ENCODE measurements around the gene ANTXRL. TPM values are rescaled to one million over a fixed set of nuclear protein-coding genes. Genes with fewer than 3 reads are reported as not detected.
"Not testable (repeated sequence)": the region's sequence is repeated elsewhere in the genome, so short reads cannot be mapped to it uniquely, and the experiment has no call there.

The ANTXRL gene
- polyA plus RNA-seq (ENCODE audit: insufficient read length in 4 of 4), result not detected

DNA sequence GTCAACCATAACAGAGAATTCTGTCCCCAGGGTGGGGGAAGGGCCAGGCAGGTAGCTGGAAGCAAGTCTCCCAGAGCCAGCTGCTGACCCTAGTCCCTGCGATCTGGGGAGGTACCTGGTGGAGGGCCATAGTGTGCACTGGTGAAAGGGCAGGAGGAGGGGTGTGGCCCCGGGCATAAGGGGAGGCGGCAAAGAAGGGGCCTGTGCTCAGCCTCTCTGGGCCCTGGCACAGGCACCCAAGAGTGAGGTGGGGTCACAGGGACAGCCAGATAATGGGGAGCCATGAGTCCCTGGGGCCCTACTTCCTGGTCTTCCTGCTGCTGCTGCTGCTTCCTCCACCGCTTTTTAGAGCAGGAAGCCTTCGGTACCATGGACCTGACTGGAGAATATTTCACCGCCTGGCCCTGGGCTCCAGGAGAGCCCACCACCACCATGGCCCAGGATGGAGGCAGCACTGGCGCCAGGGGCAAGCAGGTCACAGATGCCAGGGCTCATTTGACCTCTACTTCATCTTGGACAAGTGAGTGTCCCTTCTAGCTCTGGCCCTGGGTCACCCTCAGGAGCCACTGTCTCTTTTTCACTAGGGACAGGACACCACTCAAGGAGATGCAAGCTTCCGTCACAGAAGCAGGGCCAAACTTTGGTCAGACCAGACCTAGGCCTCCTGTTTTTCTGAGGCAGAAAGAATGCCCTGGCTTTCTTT lies at the start of gene ANTXRL:
Gene ANTXRL (plus strand): TSS at position 7 of the 703 bp plus-strand sequence. CDS start 266 bp downstream, at position 273.
- DNase-seq (ENCODE audit: low read depth in 4 of 4, low spot score in 2 of 4), result no peak

DNA sequence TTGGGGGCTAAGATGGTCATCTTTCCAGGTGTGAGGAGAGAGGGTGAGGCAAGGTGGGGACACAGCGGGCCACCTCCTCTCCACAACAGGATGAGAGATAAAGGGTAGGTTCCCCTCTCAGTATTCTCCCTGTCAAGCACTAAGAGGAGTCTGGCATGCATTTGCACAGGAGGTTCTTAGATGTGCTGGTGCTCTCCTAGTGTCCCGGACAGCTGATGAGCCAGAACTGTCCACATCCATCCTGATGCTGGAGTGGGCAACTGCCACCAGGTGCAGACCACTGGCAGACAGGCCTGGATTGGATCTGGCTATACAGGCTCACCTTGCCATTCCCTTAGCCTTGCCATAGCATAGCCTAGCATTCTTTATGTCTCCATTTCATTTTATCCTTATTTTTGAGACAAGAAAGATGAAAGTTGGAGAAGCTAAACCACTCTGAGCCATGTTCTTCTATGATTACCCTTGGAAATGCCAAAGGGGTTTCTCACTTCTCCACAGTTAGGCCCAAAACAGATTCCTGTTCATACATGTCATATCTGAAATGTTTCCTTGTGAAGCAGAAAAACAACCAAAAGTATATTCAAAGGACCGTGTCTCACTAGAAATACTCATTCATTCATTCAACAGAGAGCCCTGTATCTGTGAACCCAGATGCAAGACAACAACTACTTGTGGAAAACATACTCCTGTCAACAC lies 48.8 kb upstream of the ANTXRL start:
- no peak for DNase-seq (ENCODE audit: low read depth in 4 of 4, low spot score in 2 of 4)

DNA sequence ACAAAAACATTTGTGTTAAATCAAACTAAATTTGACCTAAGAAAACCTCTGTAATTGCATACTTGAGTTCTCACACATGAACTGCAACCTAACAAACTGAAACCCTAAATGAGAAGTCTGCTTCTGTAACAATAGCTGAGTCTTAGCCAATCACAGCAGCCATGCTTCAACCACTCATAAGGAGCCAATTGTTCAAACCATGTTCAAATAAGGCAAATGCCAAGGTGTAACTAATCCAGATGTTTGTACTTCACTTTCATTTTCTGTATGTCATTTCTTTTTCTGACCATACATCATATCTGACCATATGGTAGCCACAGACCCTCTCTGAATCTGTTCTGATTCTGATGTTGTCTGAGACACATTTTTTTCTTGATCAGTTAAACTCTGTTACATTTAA lies 47.5 kb upstream of the ANTXRL start:
- DNase-seq (ENCODE audit: low read depth in 4 of 4, low spot score in 2 of 4), result no peak

DNA sequence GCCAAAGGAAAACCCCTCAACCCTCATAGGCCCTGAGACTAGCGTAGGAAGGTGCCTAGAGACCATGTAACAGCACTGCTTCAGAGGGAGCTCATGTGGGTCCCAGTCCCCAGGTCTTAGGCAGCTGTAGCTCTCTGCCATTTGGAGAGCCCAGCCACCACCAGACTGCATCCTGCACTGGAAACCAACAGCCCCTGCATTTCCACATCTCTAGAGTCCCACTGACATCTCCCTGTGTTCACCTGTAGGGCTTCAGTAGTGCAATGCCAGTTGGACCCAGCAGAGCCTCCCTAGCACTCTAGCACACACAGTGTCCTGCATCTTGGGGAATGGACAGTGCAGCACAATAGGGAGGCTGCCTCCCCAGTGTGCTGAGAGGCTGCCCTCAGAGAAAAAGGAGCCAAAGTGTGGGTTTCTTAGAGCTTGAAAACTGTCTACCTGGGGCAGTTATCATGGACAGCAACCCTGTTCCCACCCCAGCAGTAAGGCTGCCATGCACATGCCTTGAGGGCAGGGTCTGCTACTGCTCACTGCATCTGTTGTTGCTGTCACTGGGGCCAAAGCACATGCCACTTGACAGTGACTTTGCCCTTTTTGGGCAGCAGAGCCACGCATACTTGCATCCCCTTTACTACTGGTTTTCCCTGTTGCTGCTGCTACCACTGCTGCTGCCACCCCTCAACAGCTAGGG lies 46.7 kb upstream of the ANTXRL start:
- DNase-seq (ENCODE audit: low read depth in 4 of 4, low spot score in 2 of 4), result no peak

DNA sequence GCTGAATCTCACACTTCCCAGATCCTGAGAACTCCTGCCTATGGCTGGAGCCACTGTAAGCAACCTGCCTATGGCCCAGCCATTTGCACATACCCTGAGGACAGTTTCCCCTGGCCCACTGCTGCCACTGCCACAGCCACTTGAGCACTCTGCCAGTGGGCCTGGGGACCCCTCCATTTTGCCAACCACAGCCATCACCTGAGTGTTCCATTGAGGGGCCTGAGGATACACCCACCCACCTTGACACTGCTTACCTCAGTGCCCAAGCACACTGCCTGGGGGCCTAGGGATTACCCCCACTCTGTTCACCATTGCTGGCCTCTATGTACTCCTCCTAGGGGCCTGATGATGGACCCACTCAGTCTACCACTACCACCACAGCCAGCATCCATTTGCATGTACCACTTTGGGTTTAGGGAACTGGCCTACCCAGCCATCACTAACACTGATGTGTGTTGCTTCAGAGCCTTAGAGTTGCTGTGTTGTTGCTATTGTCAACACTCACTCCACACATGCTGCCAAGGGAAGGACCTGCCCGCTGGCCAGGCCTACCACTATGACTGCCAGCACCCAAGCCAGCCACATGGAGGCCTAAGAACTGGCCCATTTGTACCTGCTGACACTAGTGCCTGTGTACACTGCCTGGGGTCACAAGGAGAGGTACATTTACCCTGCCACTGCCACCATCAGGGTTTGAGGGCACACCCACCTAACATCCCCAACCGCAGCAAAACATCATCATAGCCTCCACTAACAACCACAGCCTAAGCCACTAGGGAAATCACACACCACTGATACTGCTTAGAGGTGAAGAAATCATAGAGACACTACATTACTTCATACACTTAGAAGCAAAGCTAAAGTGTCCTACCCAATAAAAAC lies 45.9 kb upstream of the ANTXRL start:
- no peak for DNase-seq (ENCODE audit: low read depth in 4 of 4, low spot score in 2 of 4)

GRCh38 chr10:46245381-46245900 lies 41.4 kb upstream of the ANTXRL start:
- no peak for DNase-seq (ENCODE audit: low read depth in 4 of 4, low spot score in 2 of 4)

DNA sequence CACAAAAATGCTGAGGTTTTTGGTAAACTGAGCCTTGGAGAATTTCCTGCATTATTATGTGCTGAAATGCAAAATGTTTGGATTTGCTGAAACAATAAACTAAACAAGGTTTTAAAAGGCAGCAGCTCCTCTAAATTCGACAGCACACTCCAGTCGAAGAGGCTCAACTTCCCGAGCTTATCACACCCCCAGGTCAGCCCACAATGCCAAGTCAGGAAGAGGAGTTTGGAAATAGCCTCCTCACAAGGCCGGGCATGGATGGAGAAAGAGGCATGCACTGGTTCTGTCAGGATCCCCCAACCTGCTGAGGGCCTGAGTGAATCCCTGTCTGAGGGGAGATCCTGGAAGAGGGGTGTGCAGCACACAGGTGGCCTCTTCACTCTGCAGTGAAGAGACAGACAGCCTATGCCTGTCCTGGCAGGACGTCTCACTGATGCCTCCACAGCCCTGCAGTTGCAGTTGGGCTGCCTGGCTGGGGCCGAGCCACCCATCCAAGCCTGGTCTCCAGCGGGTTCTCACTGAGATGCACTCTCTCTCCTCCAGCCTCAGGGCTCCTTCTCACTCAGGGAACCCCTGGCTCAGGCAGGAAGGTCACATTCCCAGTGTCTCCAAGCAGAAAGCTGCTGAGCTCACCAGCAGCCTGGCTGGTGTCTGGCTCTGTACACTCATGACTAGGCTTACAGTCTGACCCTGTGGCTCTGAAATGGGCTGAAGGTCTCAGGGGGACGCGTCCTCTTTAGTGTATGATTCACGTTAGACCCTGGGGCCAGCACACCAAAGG lies 40.2 kb upstream of the ANTXRL start:
- not testable (repeated sequence) for DNase-seq (ENCODE audit: low read depth in 4 of 4, low spot score in 2 of 4)

GRCh38 chr10:46247181-46247475 lies 39.7 kb upstream of the ANTXRL start:
- DNase-seq (ENCODE audit: low read depth in 4 of 4, low spot score in 2 of 4), result no peak

- no peak for DNase-seq (ENCODE audit: low read depth in 4 of 4, low spot score in 2 of 4)
These were observed 38.8 kb upstream of the ANTXRL start for GRCh38 chr10:46247808-46248569.

- DNase-seq (ENCODE audit: low read depth in 4 of 4, low spot score in 2 of 4), result no peak
These were observed 38.1 kb upstream of the ANTXRL start for GRCh38 chr10:46248651-46249146.

- DNase-seq (ENCODE audit: low read depth in 4 of 4, low spot score in 2 of 4), result not testable (repeated sequence)
These were observed 37.0 kb upstream of the ANTXRL start for GRCh38 chr10:46249617-46250344.

DNA sequence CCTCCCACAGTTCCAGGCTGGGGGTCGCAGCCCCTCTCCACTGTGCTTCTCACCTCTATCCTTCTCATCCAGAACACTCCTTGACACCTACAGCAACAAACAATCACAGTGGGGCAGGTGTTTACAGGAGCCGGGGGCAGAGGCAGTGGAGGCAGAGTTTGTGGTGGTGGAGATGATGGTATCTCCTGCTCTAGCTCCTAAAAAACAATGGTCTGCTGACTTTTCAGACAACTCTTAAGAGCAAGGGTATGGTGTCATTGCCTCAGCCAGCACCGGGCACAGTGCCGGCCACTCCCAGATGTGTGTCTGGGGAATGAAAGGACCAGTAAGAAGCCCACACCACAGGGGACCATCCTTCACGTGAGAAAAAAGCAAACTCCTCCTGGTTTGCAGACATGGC lies 36.3 kb upstream of the ANTXRL start:
- DNase-seq (ENCODE audit: low read depth in 4 of 4, low spot score in 2 of 4), result no peak

DNA sequence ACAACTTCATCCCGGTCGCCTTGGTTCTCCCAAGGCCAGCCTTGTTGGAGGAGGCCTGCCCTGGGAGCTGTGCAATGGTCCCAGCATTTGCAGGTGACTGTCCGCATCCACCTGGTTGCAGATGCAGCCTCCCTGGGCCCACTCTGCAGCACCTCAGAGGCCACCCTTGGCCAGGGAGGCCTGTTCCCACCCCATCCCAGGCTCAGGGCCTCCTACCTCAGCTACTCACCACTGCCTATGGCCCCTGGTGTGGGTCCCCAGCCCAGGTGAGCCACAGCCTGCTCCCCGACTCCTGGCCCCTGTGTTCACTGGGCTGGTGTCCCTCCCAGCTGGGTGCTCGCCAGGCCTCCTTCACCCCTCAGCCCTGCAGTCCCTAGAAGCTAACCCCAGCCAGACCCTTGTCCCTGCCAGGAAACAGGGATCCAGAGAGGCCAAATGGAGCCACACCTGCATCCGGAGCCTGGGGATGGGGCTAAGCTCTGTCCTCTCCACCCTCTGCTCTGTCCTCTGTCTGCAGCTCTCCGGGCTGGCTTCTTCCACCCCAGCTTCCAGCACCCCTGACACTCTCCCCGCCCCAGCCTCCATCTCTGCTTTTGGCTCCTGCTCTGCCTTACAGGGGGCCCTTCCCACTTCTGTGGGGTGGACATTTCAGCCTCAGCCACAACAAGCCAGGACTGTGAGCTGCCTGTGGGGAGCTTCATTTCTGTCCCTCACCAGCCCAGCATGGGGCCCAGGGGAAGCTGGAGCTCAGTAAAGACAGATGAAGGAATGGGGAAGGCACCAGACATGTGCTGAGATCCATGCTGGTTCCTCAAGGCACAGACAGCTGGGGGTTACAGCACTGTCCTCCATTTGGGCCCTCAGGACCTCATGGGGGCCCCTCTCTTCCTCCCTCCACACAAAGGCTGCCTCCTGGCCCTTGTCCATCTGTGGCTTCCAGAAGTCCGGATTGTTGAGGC lies 35.6 kb upstream of the ANTXRL start:
- DNase-seq (ENCODE audit: low read depth in 4 of 4, low spot score in 2 of 4), result no peak

DNA sequence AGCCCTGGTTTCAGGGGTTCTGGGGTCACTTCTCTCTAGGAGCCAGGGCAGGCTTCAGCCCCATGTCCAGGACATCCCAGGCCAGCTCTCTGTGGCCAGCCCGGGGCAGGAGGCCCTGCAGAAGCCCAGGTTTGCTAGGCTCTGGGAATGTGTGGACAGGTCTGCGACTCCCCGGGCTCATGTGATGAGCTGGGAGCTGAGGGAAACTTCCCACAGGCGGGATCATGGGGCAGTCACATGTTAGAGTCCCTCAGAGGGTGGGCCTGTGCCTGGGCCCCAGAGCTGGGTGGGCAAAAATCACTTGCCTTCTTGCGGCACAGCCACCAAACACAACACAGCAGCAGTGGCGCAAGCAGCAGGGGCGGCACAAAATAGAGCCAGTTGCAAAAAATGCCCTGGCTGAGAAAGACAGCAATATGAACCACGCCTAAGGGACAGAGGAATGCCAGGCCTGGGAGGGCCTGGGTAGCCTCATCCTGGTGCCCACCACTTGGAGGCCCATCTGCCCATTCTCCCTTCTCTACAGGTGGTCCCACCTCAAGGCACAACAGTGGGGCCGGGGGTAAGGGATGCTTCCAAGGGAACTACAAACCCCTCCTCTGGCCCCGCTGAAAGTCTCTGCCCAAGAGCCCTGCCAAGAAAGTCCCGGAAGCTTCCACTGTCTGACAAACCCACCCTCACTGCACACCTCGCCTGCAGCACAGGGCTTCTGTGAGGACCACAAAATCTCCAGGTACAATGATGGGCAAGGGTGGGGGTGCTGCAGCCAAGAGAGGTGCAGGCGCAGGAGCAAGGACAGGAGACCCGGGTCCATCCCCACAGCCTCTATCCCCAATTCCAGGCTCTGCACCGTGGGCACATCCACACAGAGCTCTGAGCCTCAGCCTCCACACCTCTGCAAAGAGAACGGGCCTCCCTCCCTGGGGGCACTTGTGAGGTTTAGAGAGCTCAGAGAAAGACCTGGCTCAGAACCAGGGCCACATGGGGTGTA lies 34.6 kb upstream of the ANTXRL start:
- DNase-seq (ENCODE audit: low read depth in 4 of 4, low spot score in 2 of 4), result no peak

GRCh38 chr10:46253076-46254006 lies 33.5 kb upstream of the ANTXRL start:
- DNase-seq (ENCODE audit: low read depth in 4 of 4, low spot score in 2 of 4), result no peak
